CD4-positive, alpha-beta T cell treated with Interleukin-12 subunit alpha and Interleukin-12 subunit beta, for 1 hour (primary cell): ENCODE data around the gene FAM43A.

Experiments
- DNase-seq: peaks from one replicate; pipeline ENCODE4 v3.0.0-alpha.2; 2020

FAM43A gene

GRCh38 chr3:194685718-194686413 lies at the start of gene FAM43A:
Gene FAM43A (plus strand): TSS chr3:194685883. CDS start chr3:194686827, 944 bp downstream.
- DNase-seq = peak; percentile 87

DNA sequence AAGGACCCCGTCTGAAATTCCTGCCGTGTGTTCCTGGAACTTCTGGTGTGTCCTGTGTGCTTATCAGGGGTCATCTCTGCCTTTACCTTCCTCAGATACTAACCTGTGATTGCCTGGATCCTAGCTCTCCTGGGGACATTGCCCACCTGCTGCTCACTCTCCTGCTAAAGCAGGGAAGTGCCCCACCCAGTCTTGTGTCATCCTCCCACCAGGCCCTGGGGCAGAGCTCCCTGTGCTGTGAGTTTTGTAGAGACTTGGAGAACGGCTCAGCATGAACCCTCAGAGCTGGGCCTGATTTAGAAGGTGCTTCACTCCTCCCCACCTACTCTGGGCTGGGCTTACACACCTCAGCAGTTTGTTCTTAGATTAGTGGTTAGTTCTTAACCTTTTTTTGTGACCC lies 48.6 kb upstream of the FAM43A start:
- DNase-seq = no peak

DNA sequence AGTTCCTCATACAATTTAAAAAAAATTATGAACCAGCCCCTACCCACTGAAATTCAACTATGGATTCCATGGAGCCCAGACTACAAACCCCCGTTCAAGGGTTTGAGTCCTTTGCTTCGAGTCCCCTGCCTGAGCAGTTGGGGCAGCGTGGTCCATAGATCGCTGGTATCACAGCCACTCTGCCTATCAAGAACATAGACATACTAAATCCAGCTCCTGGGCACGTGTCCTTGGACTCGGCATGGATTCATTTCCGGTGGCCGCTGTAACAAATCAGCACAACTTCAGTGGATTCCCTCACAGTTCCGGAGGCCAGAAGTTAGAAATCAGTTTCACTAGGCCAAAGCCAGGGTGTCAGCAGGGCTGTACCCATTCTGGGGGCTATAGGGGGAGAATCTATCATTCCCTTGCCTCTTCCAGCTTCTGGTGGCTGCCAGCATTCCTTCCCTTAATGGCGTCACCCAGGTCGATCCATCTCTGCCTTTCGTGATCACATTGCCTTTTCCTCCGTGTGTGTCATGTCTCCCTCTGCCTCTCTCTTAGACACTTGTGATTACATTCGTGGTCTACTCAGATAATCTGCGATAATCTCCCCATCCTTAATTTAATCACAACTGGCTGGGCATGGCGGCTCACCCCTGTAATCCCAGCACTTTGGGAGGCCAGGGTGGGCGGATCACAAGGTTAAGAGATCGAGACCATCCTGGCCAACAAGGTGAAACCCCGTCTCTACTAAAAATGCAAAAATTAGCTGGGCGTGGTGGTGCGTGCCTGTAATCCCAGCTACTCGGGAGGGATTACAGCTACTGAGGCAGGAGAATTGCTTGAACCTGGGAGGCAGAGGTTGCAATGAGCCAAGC lies 47.9 kb upstream of the FAM43A start:
- DNase-seq = no peak

GRCh38 chr3:194638991-194639605 lies 46.6 kb upstream of the FAM43A start:
- DNase-seq = no peak

DNA sequence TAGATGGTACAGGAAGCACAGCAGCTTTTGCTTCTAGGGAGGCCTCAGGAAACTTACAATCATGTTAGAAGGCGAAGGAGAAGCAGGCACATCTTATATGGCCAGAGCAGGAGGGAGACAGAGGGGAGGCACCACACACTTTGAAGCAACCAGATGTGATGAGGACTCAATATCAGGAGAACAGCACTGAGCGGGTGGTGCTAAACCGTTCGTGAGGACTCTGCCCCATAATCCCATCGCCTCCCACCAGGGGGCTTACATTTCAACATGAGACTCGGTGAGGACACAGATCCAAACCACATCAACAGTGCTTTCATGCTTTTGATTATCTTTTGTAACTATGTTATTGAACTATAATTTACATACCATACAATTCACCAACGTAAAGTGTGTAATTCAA lies 44.9 kb upstream of the FAM43A start:
- DNase-seq = peak; percentile 35

DNA sequence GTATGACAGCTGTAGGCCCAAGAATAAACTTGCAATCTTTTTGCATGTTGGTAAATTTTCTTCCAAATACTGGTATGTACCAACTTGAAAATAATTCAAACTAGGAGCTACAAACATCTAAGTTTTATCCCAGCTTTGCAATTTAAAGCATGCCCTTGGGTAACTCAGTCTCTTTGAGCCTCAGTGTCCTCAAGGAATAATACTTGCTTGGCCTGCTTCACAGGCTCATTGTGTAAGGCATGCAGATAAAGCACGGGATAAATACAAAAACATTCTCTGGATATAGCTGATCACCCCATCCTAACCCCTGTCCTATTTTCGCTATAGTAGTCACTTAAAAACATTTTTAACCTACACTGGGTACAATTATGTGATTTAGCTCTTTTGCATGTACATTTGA lies 42.9 kb upstream of the FAM43A start:
- no peak for DNase-seq

- DNase-seq = no peak
Measured at GRCh38 chr3:194647747-194648146, 37.9 kb upstream of the FAM43A start.

GRCh38 chr3:194654443-194654842 lies 31.2 kb upstream of the FAM43A start:
- no peak for DNase-seq

DNA sequence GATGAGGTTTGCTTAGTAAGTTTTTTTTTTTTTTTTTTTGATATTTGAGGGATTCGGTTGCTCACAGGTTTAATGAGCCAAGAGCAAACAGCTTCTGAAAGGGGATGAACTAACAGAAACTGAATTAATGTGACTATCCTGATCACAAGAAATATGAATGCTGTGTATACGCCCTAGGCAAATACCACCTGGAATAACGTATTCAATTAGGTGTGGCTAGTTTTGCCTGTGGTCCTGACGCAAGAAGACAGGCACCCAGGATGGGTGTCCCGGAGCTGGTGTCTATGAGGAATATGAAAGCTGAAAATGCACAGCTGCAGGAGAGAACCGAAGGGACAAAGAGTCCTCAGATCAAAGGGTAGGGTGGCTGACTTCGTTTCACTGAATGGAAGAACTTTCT lies 28.2 kb upstream of the FAM43A start:
- no peak for DNase-seq

GRCh38 chr3:194658477-194659242 lies 27.0 kb upstream of the FAM43A start:
- no peak for DNase-seq

GRCh38 chr3:194659778-194660177 lies 25.9 kb upstream of the FAM43A start:
- DNase-seq = no peak

DNA sequence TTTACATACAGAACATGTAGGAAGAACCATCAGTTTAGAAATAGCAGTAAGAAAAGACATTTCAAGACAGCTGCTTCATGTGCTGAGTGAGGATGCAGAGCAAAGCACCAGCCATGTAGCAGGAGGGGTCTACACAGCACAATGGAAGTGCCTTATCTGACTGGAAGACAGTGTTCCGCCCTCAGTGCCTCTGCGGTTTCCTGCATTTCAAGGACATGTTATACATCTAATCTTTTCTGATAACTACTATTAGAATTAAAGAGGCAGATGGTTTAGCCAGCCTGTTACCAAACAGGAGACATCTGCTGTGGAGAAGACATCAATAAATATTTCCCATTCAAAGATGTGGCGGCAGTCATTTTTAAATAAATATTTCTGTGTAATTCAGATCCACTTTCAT lies 24.3 kb upstream of the FAM43A start:
- no peak for DNase-seq

DNA sequence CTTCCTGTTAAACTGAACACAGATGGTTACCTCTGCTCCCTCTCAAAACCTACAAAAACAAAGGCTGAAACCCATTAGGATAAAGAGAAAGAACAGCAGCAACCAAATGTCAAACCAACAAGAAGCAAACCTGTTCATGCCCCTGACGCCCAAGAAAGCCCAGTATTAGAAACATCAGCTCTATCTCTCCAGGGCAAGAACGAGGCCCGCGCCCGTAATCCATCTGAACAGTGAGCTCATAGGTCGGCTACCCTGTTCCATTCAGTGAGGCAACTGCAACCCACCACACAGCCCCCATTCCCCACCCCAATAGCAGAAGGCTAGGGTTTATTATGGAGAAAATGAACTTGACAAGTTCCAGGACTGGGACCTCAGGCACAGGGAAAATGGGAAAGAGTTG lies 23.7 kb upstream of the FAM43A start:
- DNase-seq = no peak

GRCh38 chr3:194664857-194665256 lies 20.8 kb upstream of the FAM43A start:
- DNase-seq = no peak

GRCh38 chr3:194667363-194667762 lies 18.3 kb upstream of the FAM43A start:
- DNase-seq = no peak

GRCh38 chr3:194671511-194671899 lies 14.2 kb upstream of the FAM43A start:
- peak; percentile 63 for DNase-seq

- peak; percentile 92 for DNase-seq
Measured at GRCh38 chr3:194671900-194672808, 13.5 kb upstream of the FAM43A start, which contains the start of gene LSG1. Gene LSG1 (minus strand): TSS chr3:194672191. CDS start chr3:194672162, 29 bp downstream.

DNA sequence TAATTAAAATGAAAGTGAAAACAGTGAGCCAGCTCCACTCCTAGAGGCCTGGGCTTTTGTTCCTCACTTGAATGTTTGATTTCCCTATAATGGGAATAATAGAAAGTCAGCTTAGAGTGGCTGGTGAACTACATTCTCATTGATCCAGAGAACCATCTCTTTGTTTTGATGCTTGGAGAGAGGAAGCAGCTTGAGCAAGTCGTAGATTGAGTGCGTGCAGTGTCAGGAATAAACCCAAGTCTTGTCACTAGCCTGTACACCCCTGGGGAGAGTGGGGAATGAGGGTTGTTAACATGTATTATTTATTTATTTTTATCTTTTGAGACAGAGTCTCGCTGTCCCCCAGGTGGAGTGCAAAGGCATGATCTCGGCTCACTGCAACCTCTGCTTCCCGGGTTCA lies 12.8 kb upstream of the FAM43A start:
- no peak for DNase-seq

DNA sequence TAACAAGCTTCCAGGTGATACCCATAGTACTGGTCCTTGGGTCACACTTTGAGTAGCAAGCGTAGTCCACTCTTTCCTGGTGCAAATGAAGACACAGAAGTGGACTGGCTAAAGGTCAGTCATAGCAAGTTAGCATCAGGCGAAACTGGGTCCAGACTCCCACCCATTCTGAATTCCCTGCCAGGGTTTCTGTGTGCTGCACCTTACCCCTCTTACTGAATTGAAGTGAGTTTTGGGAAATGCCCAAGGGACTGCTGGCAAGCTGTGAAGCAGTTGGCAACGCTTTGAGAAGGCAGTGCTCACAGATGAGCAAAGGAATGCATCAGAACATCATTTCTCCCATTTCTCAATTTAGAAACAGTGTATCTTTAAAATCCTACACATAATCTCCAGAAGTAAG lies 11.9 kb upstream of the FAM43A start:
- no peak for DNase-seq

GRCh38 chr3:194675081-194675640 lies 10.5 kb upstream of the FAM43A start:
- DNase-seq = no peak

DNA sequence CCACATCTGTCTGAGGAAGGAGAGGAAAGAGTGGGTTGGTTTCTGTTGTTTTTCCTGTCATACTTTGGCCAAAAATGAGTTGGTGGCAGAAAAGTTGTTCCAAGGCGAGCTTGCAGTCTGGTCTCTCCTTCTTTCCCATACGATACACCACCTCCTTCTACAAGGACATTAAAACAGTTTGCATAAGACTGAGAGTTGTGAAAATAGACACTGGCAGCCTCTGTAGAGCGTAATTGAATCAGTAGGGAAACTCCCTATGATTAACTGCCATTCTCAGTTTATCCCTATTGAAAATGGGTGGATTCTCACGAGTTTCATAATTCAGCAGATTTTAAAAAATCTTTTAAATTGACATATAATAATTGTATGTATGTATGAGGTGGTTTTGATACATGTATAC lies 10.0 kb upstream of the FAM43A start:
- no peak for DNase-seq

GRCh38 chr3:194676471-194676870 lies 9.2 kb upstream of the FAM43A start:
- DNase-seq = no peak
